HepG2 (cell line): ENCODE measurements around the gene BBC3. TPM values are rescaled to one million over a fixed set of nuclear protein-coding genes. Genes with fewer than 3 reads are reported as not detected.

ENCODE experiments used
- CTCF ChIP-seq: sonication (generic); formaldehyde crosslinking; IDR thresholded peaks from 2 replicates; pipeline ENCODE4 v1.5.0; 2020; ENCODE audit warnings: mild to moderate bottlenecking, missing genetic modification reagents, moderate library complexity
- FOXA1 ChIP-seq, 2 experiments: fragments of 450-650 bp in 1 of 2; sonication (generic) in 1 of 2; formaldehyde crosslinking in 1 of 2; IDR thresholded peaks; 2 replicates each; pipeline versions ENCODE4 v1.4.0 to v1.6.1; 2016 to 2020; ENCODE audit warnings: missing genetic modification reagents in 1 of 2
- GMEB2 ChIP-seq: IDR thresholded peaks from 2 replicates; pipeline ENCODE4 v1.6.1; 2016; ENCODE audit warnings: missing biosample characterization, missing genetic modification reagents, low read depth
- KAT7 ChIP-seq: IDR thresholded peaks from 2 replicates; pipeline ENCODE4 v1.6.1; 2018; ENCODE audit warnings: borderline replicate concordance, missing compliant biosample characterization
- PCBP1 ChIP-seq: fragments of 200-400 bp; formaldehyde crosslinking; IDR thresholded peaks from 2 replicates; pipeline ENCODE4 v1.6.1; 2017; ENCODE audit warnings: mild to moderate bottlenecking, low read depth, low read length, borderline replicate concordance
- POLR2AphosphoS5 ChIP-seq: IDR thresholded peaks from 2 replicates; pipeline ENCODE4 v1.6.1; 2012; ENCODE audit warnings: low read depth, low read length
- SALL1 ChIP-seq: sonication (generic); formaldehyde crosslinking; IDR thresholded peaks from 2 replicates; pipeline ENCODE4 v1.8.0; 2022; ENCODE audit warnings: mild to moderate bottlenecking, missing genetic modification reagents
- SAP130 ChIP-seq: IDR thresholded peaks from 2 replicates; pipeline ENCODE4 v1.6.1; 2016; ENCODE audit warnings: low read depth
- SP4 ChIP-seq: sonication (generic); formaldehyde crosslinking; IDR thresholded peaks from 2 replicates; pipeline ENCODE4 v1.8.1; 2023; ENCODE audit warnings: mild to moderate bottlenecking, missing genetic modification reagents
- TFDP1 ChIP-seq: IDR thresholded peaks from 2 replicates; pipeline ENCODE4 v1.6.1; 2016; ENCODE audit warnings: missing compliant biosample characterization, missing genetic modification reagents, borderline replicate concordance
- ZBTB2 ChIP-seq: sonication (generic); formaldehyde crosslinking; IDR thresholded peaks from 2 replicates; pipeline ENCODE4 v1.8.0; 2022; ENCODE audit warnings: low read depth, missing genetic modification reagents
- ZEB1 ChIP-seq: IDR thresholded peaks from 2 replicates; pipeline ENCODE4 v1.6.1; 2012; ENCODE audit warnings: mild to moderate bottlenecking, low read depth, inconsistent platforms; ENCODE audit not compliant: insufficient replicate concordance
- ZNF260 ChIP-seq: sonication (generic); formaldehyde crosslinking; IDR thresholded peaks from 2 replicates; pipeline ENCODE4 v1.4.0; 2020; ENCODE audit warnings: missing genetic modification reagents, low read depth, mild to moderate bottlenecking, borderline replicate concordance
- ZNF496 ChIP-seq: sonication (generic); formaldehyde crosslinking; IDR thresholded peaks from 2 replicates; pipeline ENCODE4 v1.8.1; 2023; ENCODE audit warnings: mild to moderate bottlenecking, moderate library complexity, missing genetic modification reagents; ENCODE audit not compliant: insufficient replicate concordance
- ZNF556 ChIP-seq: sonication (generic); formaldehyde crosslinking; IDR thresholded peaks from 2 replicates; pipeline ENCODE4 v1.4.0; 2020; ENCODE audit warnings: mild to moderate bottlenecking, missing genetic modification reagents, borderline replicate concordance
- ZNF790 ChIP-seq: sonication (generic); formaldehyde crosslinking; IDR thresholded peaks from 2 replicates; pipeline ENCODE4 v1.8.0; 2022; ENCODE audit warnings: missing genetic modification reagents, mild to moderate bottlenecking, borderline replicate concordance
- polyA plus RNA-seq, 8 experiments: library from polyadenylated mRNA; depleted of rRNA in 3 of 8; stranded (reverse) in 7 of 8; unstranded in 1 of 8; fragments of >200 nt; fragmentation: Illumina TruSeq in 4 of 8; extraction: Trizol in 4 of 8; gene quantifications; 2 replicates each; pipeline versions ENCODE4 v1.2.1 to v1.2.3, GENCODE V29; 2011 to 2016; ENCODE audit warnings: low read depth in 4 of 8, missing spikeins in 1 of 8, mixed read lengths in 1 of 8; ENCODE audit not compliant: insufficient read depth in 1 of 8
- total RNA-seq, 5 experiments: library from RNA; depleted of rRNA; stranded (reverse); fragments of >200 nt; fragmentation: Illumina TruSeq; extraction: Trizol; gene quantifications; 2 replicates each; pipeline ENCODE4 v1.2.3, GENCODE V29; 2016; ENCODE audit warnings: low read depth in 1 of 5

BBC3 gene
- total and polyA plus RNA-seq, 2 of the 13 experiments (the other 11 are each of a cell fraction or from before 2014, with no cell fraction given) = 6.1 to 8.8 TPM

- TF ChIP-seq CTCF (CRISPR knock-in tag) (no peak), ZNF556 (no peak), POLR2AphosphoS5 (peak; percentile 44; the same call in 1 of the 2 replicates), ZNF790 (CRISPR knock-in tag) (no peak), SP4 (CRISPR knock-in tag) (peak; percentile 78), TFDP1 (CRISPR knock-in tag) (peak; percentile 51; the same call in 1 of the 2 replicates), KAT7 (CRISPR knock-in tag) (no peak), ZBTB2 (CRISPR knock-in tag) (no peak), ZNF260 (CRISPR knock-in tag) (no peak), ZEB1 (peak; percentile 30), SAP130 (CRISPR knock-in tag) (peak; percentile 50), ZNF496 (no peak), FOXA1 (IDR thresholded peaks at IDR 0.05) (no peak), FOXA1 (CRISPR knock-in tag; IDR thresholded peaks at IDR 0.05) (no peak), PCBP1 (0 out of 2 replicates have a peak, but pooled peaks have one; percentile 20), SALL1 (CRISPR knock-in tag) (no peak; the same call in 1 of the 2 replicates), GMEB2 (no peak)
Observed at GRCh38 chr19:47274071-47274890, 43.3 kb upstream of the BBC3 start, which contains the start of gene INAFM1 (continued).
